Measurements from ENCODE around the gene LIPA.

LIPA gene

GRCh38 chr10:89213191-89213808 is 38.3 kb downstream of the LIPA start:
- TF ChIP-seq EZH2phosphoT487 (IDR thresholded peaks at IDR 0.05; ENCODE audit: low read depth) (no peak), CTCF (IDR thresholded peaks at IDR 0.05; ENCODE audit: low read depth, low read length) (peak; percentile 43)
- Histone ChIP-seq H3K36me3 (replicated peaks; ENCODE audit: low read depth, low read length) (no peaks in the 10 kb centered on the region), H4K20me1 (ENCODE audit: insufficient read depth, low read length) (no peaks in the 10 kb centered on the region), H3K79me2 (ENCODE audit: low read length) (no peaks in the 10 kb centered on the region), H3K4me2 (ENCODE audit: low read length) (no peak overlapping the region), H3K9ac (ENCODE audit: low read length) (no peak overlapping the region), H2AFZ (ENCODE audit: low read depth, low read length) (no peak overlapping the region), H3K27ac (ENCODE audit: low read length) (no peak overlapping the region), H3K9me3 (ENCODE audit: insufficient read depth, low read length) (no peaks in the 10 kb centered on the region), H3K4me3 (ENCODE audit: low read length) (no peak overlapping the region), H3K27me3 (ENCODE audit: low read depth, low read length) (0 out of 2 replicates have a peak, but pooled peaks cover under 1% of the 10 kb centered on the region), H3K4me1 (ENCODE audit: low read length) (peaks cover 32% of the 10 kb centered on the region)

- no peaks in the 10 kb centered on the region for H4K20me1 ChIP-seq (ENCODE audit: insufficient read depth, low read length)
- H3K27me3 ChIP-seq (ENCODE audit: low read depth, low read length): 0 out of 2 replicates have a peak, but pooled peaks cover 5% of the 10 kb centered on the region
These were observed 40.7 kb downstream of the LIPA start for GRCh38 chr10:89210794-89211425.

GRCh38 chr10:89209718-89210117 is 41.9 kb downstream of the LIPA start:
- Histone ChIP-seq H3K4me1 (ENCODE audit: low read length) (peaks cover 41% of the 10 kb centered on the region), H3K9ac (ENCODE audit: low read length) (peak overlapping the region; percentile 33; the same call in 1 of the 2 replicates), H2AFZ (ENCODE audit: low read depth, low read length) (peak overlapping the region; percentile 26; the same call in 1 of the 2 replicates), H3K27me3 (ENCODE audit: low read depth, low read length) (0 out of 2 replicates have a peak, but pooled peaks cover 5% of the 10 kb centered on the region), H4K20me1 (ENCODE audit: insufficient read depth, low read length) (no peaks in the 10 kb centered on the region), H3K4me2 (ENCODE audit: low read length) (peak overlapping the region; percentile 78), H3K4me3 (ENCODE audit: low read length) (peak overlapping the region; percentile 59), H3K36me3 (replicated peaks; ENCODE audit: low read depth, low read length) (no peaks in the 10 kb centered on the region), H3K27ac (ENCODE audit: low read length) (peak overlapping the region; percentile 26; the same call in 1 of the 2 replicates), H3K79me2 (ENCODE audit: low read length) (no peaks in the 10 kb centered on the region), H3K9me3 (ENCODE audit: insufficient read depth, low read length) (no peaks in the 10 kb centered on the region)
- TF ChIP-seq EZH2phosphoT487 (IDR thresholded peaks at IDR 0.05; ENCODE audit: low read depth) (no peak), CTCF (IDR thresholded peaks at IDR 0.05; ENCODE audit: low read depth, low read length) (no peak)

More at GRCh38 chr10:89210794-89211425, 40.7 kb downstream of the LIPA start:
- H3K4me1 ChIP-seq (ENCODE audit: low read length): peaks cover 29% of the 10 kb centered on the region
- no peak overlapping the region for H3K9ac ChIP-seq (ENCODE audit: low read length)
- no peaks in the 10 kb centered on the region for H3K79me2 ChIP-seq (ENCODE audit: low read length)
- H3K9me3 ChIP-seq (ENCODE audit: insufficient read depth, low read length): no peaks in the 10 kb centered on the region
- no peaks in the 10 kb centered on the region for H3K36me3 ChIP-seq (replicated peaks; ENCODE audit: low read depth, low read length)
- H3K27ac ChIP-seq (ENCODE audit: low read length): no peak overlapping the region
- no peak overlapping the region for H3K4me3 ChIP-seq (ENCODE audit: low read length)
- no peak overlapping the region for H3K4me2 ChIP-seq (ENCODE audit: low read length)
- TF ChIP-seq EZH2phosphoT487 (IDR thresholded peaks at IDR 0.05; ENCODE audit: low read depth): no peak
- TF ChIP-seq CTCF (IDR thresholded peaks at IDR 0.05; ENCODE audit: low read depth, low read length): no peak
- H2AFZ ChIP-seq (ENCODE audit: low read depth, low read length): no peak overlapping the region

GRCh38 chr10:89207801-89208551 is 43.6 kb downstream of the LIPA start:
- H3K4me1 ChIP-seq (ENCODE audit: low read length): peaks cover 46% of the 10 kb centered on the region
- no peak overlapping the region for H3K9ac ChIP-seq (ENCODE audit: low read length)
- H3K79me2 ChIP-seq (ENCODE audit: low read length): no peaks in the 10 kb centered on the region
- H3K4me3 ChIP-seq (ENCODE audit: low read length): peak overlapping the region; percentile 58
- H2AFZ ChIP-seq (ENCODE audit: low read depth, low read length): no peak overlapping the region
- H3K4me2 ChIP-seq (ENCODE audit: low read length): peak overlapping the region; percentile 55
- no peak overlapping the region for H3K27ac ChIP-seq (ENCODE audit: low read length)
- H3K36me3 ChIP-seq (replicated peaks; ENCODE audit: low read depth, low read length): no peaks in the 10 kb centered on the region
- no peaks in the 10 kb centered on the region for H3K9me3 ChIP-seq (ENCODE audit: insufficient read depth, low read length)
- TF ChIP-seq CTCF (IDR thresholded peaks at IDR 0.05; ENCODE audit: low read depth, low read length) (no peak), EZH2phosphoT487 (IDR thresholded peaks at IDR 0.05; ENCODE audit: low read depth) (no peak)
- no peaks in the 10 kb centered on the region for H4K20me1 ChIP-seq (ENCODE audit: insufficient read depth, low read length)
- H3K27me3 ChIP-seq (ENCODE audit: low read depth, low read length): 0 out of 2 replicates have a peak, but pooled peaks cover 5% of the 10 kb centered on the region
